Osteoblast (primary cell): ENCODE measurements around the gene PLCB4. TPM values are rescaled to one million over a fixed set of nuclear protein-coding genes. Genes with fewer than 3 reads are reported as not detected.

Source experiments
- DNase-seq: peaks from one replicate; pipeline ENCODE4 v3.0.0; 2011; ENCODE audit warnings: low spot score, mixed read lengths; ENCODE audit not compliant: insufficient read length; ENCODE audit errors: missing footprints
- H2AFZ ChIP-seq: 2 replicates; pipeline ENCODE4 v1.6.0; 2011; ENCODE audit warnings: mild to moderate bottlenecking, low read length
- H3K27ac ChIP-seq: 2 replicates; pipeline ENCODE4 v1.5.1; 2011; ENCODE audit warnings: mild to moderate bottlenecking, low read depth, low read length, moderate library complexity
- H3K27me3 ChIP-seq: 2 replicates; pipeline ENCODE4 v1.6.0; 2012; ENCODE audit warnings: mild to moderate bottlenecking, control low read depth, inconsistent platforms, low read length, moderate library complexity; ENCODE audit not compliant: insufficient read depth
- H3K36me3 ChIP-seq: 2 replicates; pipeline ENCODE4 v1.5.1; 2011; ENCODE audit warnings: mild to moderate bottlenecking, low read length, control low read depth, moderate library complexity; ENCODE audit not compliant: insufficient read depth
- H3K4me1 ChIP-seq: 2 replicates; pipeline ENCODE4 v1.5.1; 2011; ENCODE audit warnings: mild to moderate bottlenecking, low read length, control low read depth, moderate library complexity; ENCODE audit not compliant: insufficient read depth
- H3K4me2 ChIP-seq: 2 replicates; pipeline ENCODE4 v1.6.0; 2011; ENCODE audit warnings: mild to moderate bottlenecking, low read length; ENCODE audit not compliant: insufficient read depth
- H3K4me3 ChIP-seq: fragments of 200-600 bp; sonication (generic); 3 replicates; pipeline ENCODE4 v1.5.1; 2012; ENCODE audit warnings: mild to moderate bottlenecking, low read length, inconsistent platforms; ENCODE audit not compliant: insufficient read depth
- H3K79me2 ChIP-seq: 2 replicates; pipeline ENCODE4 v1.6.0; 2012; ENCODE audit warnings: mild to moderate bottlenecking, low read length, control low read depth, inconsistent platforms; ENCODE audit not compliant: insufficient read depth
- H3K9me3 ChIP-seq: 2 replicates; pipeline ENCODE4 v1.5.1; 2011; ENCODE audit warnings: low read depth, low read length, control low read depth
- H4K20me1 ChIP-seq: 2 replicates; pipeline ENCODE4 v1.6.0; 2012; ENCODE audit warnings: mild to moderate bottlenecking, low read length, control low read depth; ENCODE audit not compliant: insufficient read depth
- total RNA-seq: library from RNA; depleted of rRNA; stranded (reverse); fragments of >200 nt; gene quantifications from 2 replicates; pipeline ENCODE4 v1.2.3, GENCODE V29; 2012
- TF ChIP-seq, protein P1 (sequence below): IDR thresholded peaks from 2 replicates; pipeline ENCODE4 v1.5.1; 2011; ENCODE audit warnings: mild to moderate bottlenecking, low read depth, low read length, moderate library complexity; ENCODE audit errors: extremely low read depth

Gene PLCB4
- total RNA-seq, 1 donor: 13.0 TPM

- Histone ChIP-seq H3K4me1 (peaks cover 14% of the 10 kb centered on the region), H2AFZ (no peak overlapping the region), H4K20me1 (no peaks in the 10 kb centered on the region), H3K27ac (peak overlapping the region; percentile 9), H3K79me2 (peaks cover 44% of the 10 kb centered on the region), H3K27me3 (no peaks in the 10 kb centered on the region), H3K4me3 (peak overlapping the region; percentile 2), H3K9me3 (no peaks in the 10 kb centered on the region), H3K36me3 (no peaks in the 10 kb centered on the region), H3K4me2 (peak overlapping the region; percentile 43)
- TF ChIP-seq, protein P1, sequence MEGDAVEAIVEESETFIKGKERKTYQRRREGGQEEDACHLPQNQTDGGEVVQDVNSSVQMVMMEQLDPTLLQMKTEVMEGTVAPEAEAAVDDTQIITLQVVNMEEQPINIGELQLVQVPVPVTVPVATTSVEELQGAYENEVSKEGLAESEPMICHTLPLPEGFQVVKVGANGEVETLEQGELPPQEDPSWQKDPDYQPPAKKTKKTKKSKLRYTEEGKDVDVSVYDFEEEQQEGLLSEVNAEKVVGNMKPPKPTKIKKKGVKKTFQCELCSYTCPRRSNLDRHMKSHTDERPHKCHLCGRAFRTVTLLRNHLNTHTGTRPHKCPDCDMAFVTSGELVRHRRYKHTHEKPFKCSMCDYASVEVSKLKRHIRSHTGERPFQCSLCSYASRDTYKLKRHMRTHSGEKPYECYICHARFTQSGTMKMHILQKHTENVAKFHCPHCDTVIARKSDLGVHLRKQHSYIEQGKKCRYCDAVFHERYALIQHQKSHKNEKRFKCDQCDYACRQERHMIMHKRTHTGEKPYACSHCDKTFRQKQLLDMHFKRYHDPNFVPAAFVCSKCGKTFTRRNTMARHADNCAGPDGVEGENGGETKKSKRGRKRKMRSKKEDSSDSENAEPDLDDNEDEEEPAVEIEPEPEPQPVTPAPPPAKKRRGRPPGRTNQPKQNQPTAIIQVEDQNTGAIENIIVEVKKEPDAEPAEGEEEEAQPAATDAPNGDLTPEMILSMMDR: no peak
- no peak for DNase-seq
These were observed 110.4 kb downstream of the PLCB4 start for GRCh38 chr20:9179193-9179802.

GRCh38 chr20:9179867-9180266 is 111.0 kb downstream of the PLCB4 start:
- Histone ChIP-seq H3K36me3 (no peaks in the 10 kb centered on the region), H3K4me2 (peak overlapping the region; percentile 43)

DNA sequence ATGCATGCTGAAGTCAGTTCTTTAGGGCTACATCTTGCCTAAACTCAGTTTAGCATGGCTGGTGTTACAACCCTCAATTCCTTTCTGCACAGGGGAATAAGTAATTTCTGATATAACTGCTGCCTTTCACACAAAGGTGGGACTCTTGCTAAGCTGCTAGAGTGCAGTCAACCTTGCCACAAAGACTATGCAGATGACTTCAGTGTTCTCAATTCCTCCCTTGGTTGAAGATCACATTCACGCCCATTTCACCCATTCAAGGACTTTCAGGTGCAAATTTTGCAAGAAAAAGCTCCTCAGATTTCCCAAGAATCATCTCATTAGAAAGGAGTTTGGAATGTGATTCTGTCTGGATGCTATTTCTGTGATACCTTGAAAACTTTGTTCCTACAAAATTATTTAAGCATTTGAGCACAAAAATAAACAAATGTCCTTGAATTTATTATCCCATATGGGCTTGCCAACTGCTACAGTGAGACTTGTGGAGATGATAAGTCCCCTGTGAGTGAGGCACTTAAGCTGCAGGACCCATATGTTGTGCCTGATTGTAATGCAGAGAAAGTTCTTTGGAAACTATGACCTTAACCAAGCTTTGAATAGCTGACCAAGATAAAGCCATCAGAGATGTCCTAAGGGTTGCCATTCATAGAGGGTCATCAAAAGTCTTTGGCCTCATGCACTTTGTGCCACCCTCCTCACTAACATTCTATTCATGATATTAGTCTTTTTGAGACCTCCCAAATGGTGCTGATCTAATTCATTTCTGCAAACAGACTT is 111.8 kb downstream of the PLCB4 start:
- Histone ChIP-seq H3K4me2 (no peak overlapping the region), H3K36me3 (no peaks in the 10 kb centered on the region), H3K9me3 (no peaks in the 10 kb centered on the region), H4K20me1 (no peaks in the 10 kb centered on the region), H3K27ac (no peak overlapping the region), H3K79me2 (peaks cover 44% of the 10 kb centered on the region), H3K27me3 (no peaks in the 10 kb centered on the region), H2AFZ (no peak overlapping the region), H3K4me3 (no peak overlapping the region), H3K4me1 (peaks cover 19% of the 10 kb centered on the region)
- TF ChIP-seq, protein P1: no peak
- no peak for DNase-seq

More at GRCh38 chr20:9179867-9180266, 111.0 kb downstream of the PLCB4 start:
- Histone ChIP-seq H4K20me1 (no peaks in the 10 kb centered on the region), H3K4me3 (no peak overlapping the region), H3K27me3 (no peaks in the 10 kb centered on the region), H2AFZ (no peak overlapping the region), H3K9me3 (no peaks in the 10 kb centered on the region), H3K27ac (no peak overlapping the region), H3K4me1 (peaks cover 14% of the 10 kb centered on the region), H3K79me2 (peaks cover 44% of the 10 kb centered on the region)
- DNase-seq: no peak
- TF ChIP-seq, protein P1: no peak

DNA sequence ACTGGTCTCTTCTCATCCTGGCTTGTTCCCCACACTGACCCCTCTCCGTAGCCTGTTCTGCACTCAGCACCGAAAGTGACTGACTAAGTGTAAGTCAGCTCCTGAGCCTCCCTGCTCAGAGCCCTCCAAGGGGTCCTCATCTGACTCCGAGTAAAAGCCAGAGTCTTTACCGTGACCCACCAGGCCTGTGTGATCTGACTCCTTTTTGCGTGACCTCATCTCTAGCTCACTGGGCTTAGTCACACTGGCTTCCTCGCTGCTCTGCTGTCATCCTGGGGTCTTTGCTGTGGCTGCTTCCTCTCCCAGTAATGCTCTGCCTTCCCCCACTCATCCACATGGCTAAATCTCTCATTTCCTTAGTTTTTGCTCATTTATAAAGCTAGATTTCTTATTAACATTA is 116.6 kb downstream of the PLCB4 start:
- no peaks in the 10 kb centered on the region for H3K36me3 ChIP-seq
- peaks cover 15% of the 10 kb centered on the region for H3K4me1 ChIP-seq
- H3K9me3 ChIP-seq: no peaks in the 10 kb centered on the region
- TF ChIP-seq, protein P1: no peak
- H4K20me1 ChIP-seq: no peaks in the 10 kb centered on the region
- H3K27me3 ChIP-seq: no peaks in the 10 kb centered on the region
- peak overlapping the region; percentile 33 for H3K4me2 ChIP-seq
- peak overlapping the region; percentile 77 for H2AFZ ChIP-seq
- H3K79me2 ChIP-seq: peaks cover 60% of the 10 kb centered on the region
- peak; percentile 88 for DNase-seq
- peak overlapping the region; percentile 74 for H3K27ac ChIP-seq
- no peak overlapping the region for H3K4me3 ChIP-seq
